OCI-LY7 (cell line): Measurements from ENCODE around the gene KIAA0232. TPM values are rescaled to one million over a fixed set of nuclear protein-coding genes. Genes with fewer than 3 reads are reported as not detected.

ENCODE experiments used
- BruUV-seq: library from RNA; stranded (reverse); fragments of 400-500 nt; replicated peaks from 2 replicates; lab custom pipeline; 2021; lab: Mats Ljungman, UMichigan
- CTCF ChIA-PET: fragments of 300-600 bp; sonication (Branson Sonifier 250); formaldehyde crosslinking; loops from one replicate; lab custom pipeline; 2022; ENCODE audit warnings: antibody characterized with exemption; ENCODE audit not compliant: unreplicated experiment; lab: Charles Lee
- POLR2A ChIA-PET: fragments of 300-600 bp; sonication (Branson Sonifier 250); formaldehyde crosslinking; loops from one replicate; lab custom pipeline; 2022; ENCODE audit warnings: antibody characterized with exemption; lab: Charles Lee
- DNase-seq: peaks from one replicate; pipeline ENCODE4 v3.0.0-alpha.2; 2015; ENCODE audit warnings: low spot score
- H2AFZ ChIP-seq: fragments of 200-600 bp; sonication (generic), shearing (Covaris generic); 2 replicates; pipeline ENCODE4 v1.6.1; 2014; ENCODE audit warnings: mild to moderate bottlenecking, antibody characterized with exemption, low read length, moderate library complexity
- H3K27ac ChIP-seq: fragments of 200-600 bp; sonication (generic); 2 replicates; pipeline ENCODE4 v1.5.1; 2014; ENCODE audit warnings: mixed run types, low read depth, mild to moderate bottlenecking, moderate library complexity, low read length, inconsistent platforms; ENCODE audit not compliant: poor library complexity, severe bottlenecking
- H3K36me3 ChIP-seq: fragments of 200-600 bp; sonication (generic); 2 replicates; pipeline ENCODE4 v1.6.1; 2014; ENCODE audit warnings: mild to moderate bottlenecking, antibody characterized with exemption, low read length, moderate library complexity, mixed read lengths; ENCODE audit not compliant: insufficient read depth
- H3K4me1 ChIP-seq: fragments of 200-600 bp; sonication (generic); 2 replicates; pipeline ENCODE4 v1.5.1; 2014; ENCODE audit warnings: mild to moderate bottlenecking, low read length; ENCODE audit not compliant: insufficient read depth, poor library complexity, severe bottlenecking
- H3K4me2 ChIP-seq: fragments of 200-600 bp; sonication (generic); 2 replicates; pipeline ENCODE4 v1.6.1; 2014; ENCODE audit warnings: mild to moderate bottlenecking, low read length
- H3K4me3 ChIP-seq: fragments of 200-600 bp; sonication (generic); 2 replicates; pipeline ENCODE4 v1.5.1; 2014; ENCODE audit warnings: mild to moderate bottlenecking, low read depth, low read length; ENCODE audit not compliant: poor library complexity, severe bottlenecking
- H3K79me2 ChIP-seq: fragments of 200-600 bp; sonication (generic); 2 replicates; pipeline ENCODE4 v1.6.1; 2016; ENCODE audit warnings: low read depth, mild to moderate bottlenecking, low read length, moderate library complexity, mixed read lengths; ENCODE audit not compliant: insufficient read depth
- H3K9me2 ChIP-seq: fragments of 200-600 bp; sonication (generic); 2 replicates; pipeline ENCODE4 v1.6.1; 2016; ENCODE audit warnings: mild to moderate bottlenecking, low read length, mixed read lengths; ENCODE audit not compliant: insufficient read depth
- H3K9me3 ChIP-seq: fragments of 200-600 bp; sonication (generic); 2 replicates; pipeline ENCODE4 v1.6.1; 2014; ENCODE audit warnings: mild to moderate bottlenecking, mixed run types, low read length, mixed read lengths
- H4K20me1 ChIP-seq: fragments of 200-600 bp; sonication (generic); 2 replicates; pipeline ENCODE4 v1.6.1; 2014; ENCODE audit warnings: mild to moderate bottlenecking, antibody characterized with exemption, low read length, moderate library complexity, mixed read lengths; ENCODE audit not compliant: insufficient read depth
- CTCF ChIP-seq: fragments of 200-600 bp; sonication (generic); conservative IDR thresholded peaks from 2 replicates; pipeline ENCODE4 v1.5.1; 2014; ENCODE audit warnings: mild to moderate bottlenecking, antibody characterized with exemption, low read length, moderate library complexity, mixed read lengths
- EZH2phosphoT487 ChIP-seq: fragments of 200-600 bp; sonication (generic); IDR thresholded peaks from 2 replicates; pipeline ENCODE4 v1.6.1; 2018; ENCODE audit warnings: low read depth, borderline replicate concordance, mild to moderate bottlenecking, mixed run types, antibody characterized with exemption, low read length, moderate library complexity, mixed read lengths
- intact Hi-C: fragments of 100-400 bp; cut with micrococcal nuclease; formaldehyde crosslinking; loops from one replicate; pipeline ENCODE4 v1.10.0; 2022; ENCODE audit not compliant: unreplicated experiment
- total RNA-seq, 2 experiments: library from RNA; depleted of rRNA in 1 of 2; stranded (reverse); fragments of >200 nt in 1 of 2; shearing (Covaris generic) in 1 of 2; gene quantifications; 2 replicates each; pipeline ENCODE4 v1.2.3, GENCODE V29; 2014 to 2022

The KIAA0232 gene
- total RNA-seq, 2 experiments from 2014 or later = 7.5 to 13.5 TPM

DNA sequence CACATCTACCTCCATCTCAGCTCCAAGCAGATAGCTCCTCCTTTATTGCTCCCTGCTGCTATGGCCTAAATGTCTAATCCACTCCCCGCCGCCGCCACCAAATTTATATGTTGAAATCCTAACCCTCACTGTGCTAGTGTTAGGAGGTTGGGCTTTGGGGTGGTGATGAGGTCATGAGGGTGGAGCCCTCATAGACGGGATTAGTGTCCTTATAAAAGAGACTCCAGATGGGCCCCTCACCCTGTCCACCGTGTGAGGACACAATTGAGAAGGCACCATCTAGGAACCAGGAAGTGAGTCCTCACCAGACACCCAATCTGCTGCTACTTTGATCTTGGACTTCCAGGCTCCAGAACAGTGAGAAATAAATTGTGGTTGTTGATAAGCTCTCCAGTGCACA is 113.5 kb downstream of the KIAA0232 start:
- no peak for DNase-seq
- Histone ChIP-seq H3K9me2 (no peaks in the 10 kb centered on the region), H4K20me1 (no peaks in the 10 kb centered on the region), H3K79me2 (no peaks in the 10 kb centered on the region), H3K9me3 (no peaks in the 10 kb centered on the region), H3K27ac (no peak overlapping the region), H3K4me2 (no peak overlapping the region), H3K4me1 (peaks cover 3% of the 10 kb centered on the region), H3K4me3 (no peak overlapping the region), H2AFZ (no peak overlapping the region), H3K36me3 (no peaks in the 10 kb centered on the region)
- TF ChIP-seq EZH2phosphoT487 (no peak), CTCF (no peak)
- no TSS peak for BruUV-seq
- POLR2A ChIA-PET = no interaction called here
- intact Hi-C loops = no loop called here
- CTCF ChIA-PET = no interaction called here

DNA sequence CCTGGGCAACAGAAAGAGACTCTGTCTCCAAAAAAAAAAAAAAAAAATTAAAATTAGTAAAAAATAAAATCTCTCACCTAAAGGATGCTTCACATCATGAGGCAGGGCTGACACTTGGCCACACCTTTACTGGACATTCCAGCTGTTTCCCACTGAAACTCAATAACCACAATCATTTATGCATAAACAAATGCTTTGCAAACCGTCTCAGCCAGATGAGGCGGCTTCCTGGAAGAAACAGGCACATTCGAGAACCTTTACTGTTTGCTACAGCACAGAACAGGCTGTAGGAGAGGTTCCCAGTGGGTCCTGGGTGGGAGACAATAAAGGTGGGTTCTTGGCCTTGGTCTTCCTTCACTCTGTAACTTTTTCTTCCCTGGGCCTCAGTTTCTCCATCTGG is 116.2 kb downstream of the KIAA0232 start:
- intact Hi-C loops = no loop called here

More for the DNA sequence above, 116.2 kb downstream of the KIAA0232 start:
- no peaks in the 10 kb centered on the region for H3K9me3 ChIP-seq
- ChIA-PET POLR2A (interaction anchor here (0.6 kb wide), 4 partner anchors 11 to 458 kb away, joined by 3 to 4 read pairs (median 4); no protein-coding TSS in a partner anchor), CTCF (no interaction called here)
- H3K27ac ChIP-seq = no peak overlapping the region
- BruUV-seq = no TSS peak
- peaks cover 3% of the 10 kb centered on the region for H3K4me1 ChIP-seq
- no peak overlapping the region for H2AFZ ChIP-seq
- no peak for DNase-seq
- H3K4me2 ChIP-seq = no peak overlapping the region
- no peaks in the 10 kb centered on the region for H4K20me1 ChIP-seq
- no peaks in the 10 kb centered on the region for H3K79me2 ChIP-seq
- H3K36me3 ChIP-seq = no peaks in the 10 kb centered on the region
- no peak overlapping the region for H3K4me3 ChIP-seq
- TF ChIP-seq EZH2phosphoT487 (no peak), CTCF (no peak)
- H3K9me2 ChIP-seq = no peaks in the 10 kb centered on the region
